Measurements from ENCODE around the gene CARD16.

GRCh38 chr11:105081412-105082150 lies 36.4 kb upstream of the CARD16 start:
- TF ChIP-seq ARNTL (CRISPR knock-in tag; IDR thresholded peaks at IDR 0.05; ENCODE audit: borderline replicate concordance, low read depth): no peak
- no peak for TF ChIP-seq ZFP3 (CRISPR knock-in tag; IDR thresholded peaks at IDR 0.05)
- TF ChIP-seq CREB5 (CRISPR knock-in tag; IDR thresholded peaks at IDR 0.05; ENCODE audit: low read depth): no peak
- no peak for TF ChIP-seq RARB (CRISPR knock-in tag; IDR thresholded peaks at IDR 0.05)
- TF ChIP-seq OSR1 (CRISPR knock-in tag; IDR thresholded peaks at IDR 0.05): no peak
- TF ChIP-seq TOX (CRISPR knock-in tag; IDR thresholded peaks at IDR 0.05; ENCODE audit: borderline replicate concordance): no peak
- no peak for TF ChIP-seq BACH2 (CRISPR knock-in tag; IDR thresholded peaks at IDR 0.05; ENCODE audit: borderline replicate concordance)
- no peak for TF ChIP-seq SNAI2 (CRISPR knock-in tag; IDR thresholded peaks at IDR 0.05)

Data from SK-N-SH treated with all-trans-retinoic acid at 6 μM for 48 hours (cell line).